CD4-positive, CD25-positive, alpha-beta regulatory T cell (primary cell): ENCODE data around the gene LEKR1. TPM values are rescaled to one million over a fixed set of nuclear protein-coding genes. Genes with fewer than 3 reads are reported as not detected.

ENCODE experiments used
- ATAC-seq, 2 donors: fragments of 150-1000 bp; cut with Tn5 transposase; one replicate each; pipeline ENCODE4 v1.10.0; 2021; ENCODE audit warnings: low read depth in 2 of 2, moderate number of reproducible peaks in 2 of 2, moderate library complexity in 1 of 2
- DNase-seq, 3 donors: peaks; one replicate each; pipeline versions ENCODE4 v3.0.0 to v3.0.0-alpha.2; 2012 to 2022; ENCODE audit warnings: mixed read lengths in 1 of 3
- H3K27ac ChIP-seq: one replicate; pipeline ENCODE4 v1.7.0; 2013; ENCODE audit warnings: mild to moderate bottlenecking, low read length; ENCODE audit not compliant: insufficient read depth, poor library complexity, severe bottlenecking
- H3K27me3 ChIP-seq: one replicate; pipeline ENCODE4 v1.7.0; 2013; ENCODE audit warnings: low read length; ENCODE audit not compliant: control insufficient read depth, insufficient read depth
- H3K36me3 ChIP-seq: one replicate; pipeline ENCODE4 v1.7.0; 2013; ENCODE audit warnings: mild to moderate bottlenecking, low read length, moderate library complexity; ENCODE audit not compliant: control insufficient read depth, insufficient read depth
- H3K4me1 ChIP-seq: 2 replicates; pipeline ENCODE4 v1.7.0; 2013; ENCODE audit warnings: mild to moderate bottlenecking, low read length; ENCODE audit not compliant: insufficient read depth, control insufficient read depth, poor library complexity, severe bottlenecking
- H3K4me3 ChIP-seq: one replicate; pipeline ENCODE4 v1.7.0; 2013; ENCODE audit warnings: low read depth, mild to moderate bottlenecking, low read length, moderate library complexity
- H3K9me3 ChIP-seq, 2 experiments: 1 replicate in 1 of 2; 2 replicates in 1 of 2; pipeline ENCODE4 v1.7.0; 2013; ENCODE audit warnings: low read length in 2 of 2, mild to moderate bottlenecking in 1 of 2, moderate library complexity in 1 of 2; ENCODE audit not compliant: control insufficient read depth in 2 of 2
- H3K27ac Mint-ChIP-seq, 3 donors: one replicate each; pipeline ENCODE4 v1.8.0; 2020 to 2022; ENCODE audit warnings: mild to moderate bottlenecking in 3 of 3, mixed read lengths in 3 of 3, moderate library complexity in 2 of 3
- H3K27me3 Mint-ChIP-seq: one replicate; pipeline ENCODE4 v1.8.0; 2022; ENCODE audit warnings: mild to moderate bottlenecking, mixed read lengths
- H3K36me3 Mint-ChIP-seq: one replicate; pipeline ENCODE4 v1.8.0; 2020; ENCODE audit warnings: mixed read lengths
- H3K4me1 Mint-ChIP-seq, 4 donors: one replicate each; pipeline ENCODE4 v1.8.0; 2020 to 2022; ENCODE audit warnings: mixed read lengths in 4 of 4, mild to moderate bottlenecking in 1 of 4
- H3K4me3 Mint-ChIP-seq, 4 donors: one replicate each; pipeline ENCODE4 v1.8.0; 2020 to 2022; ENCODE audit warnings: mild to moderate bottlenecking in 4 of 4, mixed read lengths in 4 of 4, moderate library complexity in 3 of 4
- H3K9me3 Mint-ChIP-seq, 7 donors: one replicate each; pipeline ENCODE4 v1.8.0; 2020 to 2022; ENCODE audit warnings: mixed read lengths in 7 of 7, mild to moderate bottlenecking in 3 of 7, moderate library complexity in 2 of 7
- polyA plus RNA-seq, 4 donors: library from polyadenylated mRNA; unstranded; fragments of 300-500 nt; fragmentation: Illumina TruSeq; gene quantifications; one replicate each; pipeline ENCODE4 v1.2.3, GENCODE V29; 2021
- total RNA-seq: library from RNA; stranded (reverse); gene quantifications from one replicate; pipeline ENCODE4 v1.2.3, GENCODE V29; 2022

Gene LEKR1
- total and polyA plus RNA-seq, 5 donors from 2014 or later = 0.44 to 2.4 (median 0.99) TPM

DNA sequence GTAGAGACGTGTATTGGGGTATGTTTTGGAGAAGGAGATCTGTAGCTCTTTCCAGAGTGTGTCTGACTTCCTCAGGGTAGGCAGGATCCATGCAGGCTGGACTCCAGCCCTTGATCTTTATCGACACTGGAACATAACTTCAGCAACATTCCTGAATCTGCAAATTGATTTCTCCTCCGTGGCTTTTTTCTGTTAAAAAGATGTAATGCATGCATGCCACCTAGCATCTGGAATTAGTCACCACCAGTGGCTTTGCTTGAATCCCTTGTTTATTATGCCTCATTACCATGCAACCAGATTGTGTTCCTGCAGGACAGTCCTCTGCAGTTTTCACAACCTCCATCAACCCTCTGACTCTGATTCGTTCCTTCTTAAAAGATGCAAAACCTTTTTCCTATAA, 247.7 kb downstream of the LEKR1 start:
- H3K4me3 Mint-ChIP-seq = no peak overlapping the region

DNA sequence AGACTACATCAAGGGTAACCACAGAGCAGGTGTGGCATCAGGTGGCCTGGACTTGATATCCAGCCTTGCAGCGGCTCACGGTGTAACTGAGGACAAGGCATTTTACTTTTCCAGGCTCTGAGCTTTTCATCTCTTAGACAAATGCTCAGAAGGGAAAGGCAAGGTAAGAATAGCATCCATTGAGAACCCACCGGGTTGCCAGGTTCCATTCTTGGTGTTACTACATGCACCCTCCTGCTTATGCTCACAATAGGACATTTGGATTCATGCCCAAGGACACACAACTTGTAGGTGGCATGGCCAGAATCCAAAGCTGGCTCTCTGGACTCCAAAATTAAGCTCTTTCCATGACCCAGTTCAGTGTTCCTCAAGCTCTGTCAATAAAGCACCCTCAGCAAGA, 248.3 kb downstream of the LEKR1 start:
- Histone ChIP-seq H3K36me3 (no peaks in the 10 kb centered on the region), H3K27me3 (no peaks in the 10 kb centered on the region)

More for the DNA sequence above, 247.7 kb downstream of the LEKR1 start:
- DNase-seq (no peak), ATAC-seq (no peak)
- peaks cover 4% of the 10 kb centered on the region for H3K27me3 Mint-ChIP-seq
- no peaks in the 10 kb centered on the region for H3K36me3 Mint-ChIP-seq
- peaks cover 0 to 14% (median 1%) of the 10 kb centered on the region in 4 donors for H3K4me1 Mint-ChIP-seq
- H3K27me3 ChIP-seq = no peaks in the 10 kb centered on the region
- no peaks in the 10 kb centered on the region for H3K4me1 ChIP-seq
- H3K4me3 ChIP-seq = no peak overlapping the region
- H3K27ac ChIP-seq = no peak overlapping the region
- H3K9me3 ChIP-seq = no peaks in the 10 kb centered on the region
- H3K27ac Mint-ChIP-seq = no peak overlapping the region
- no peaks in the 10 kb centered on the region for H3K36me3 ChIP-seq
- H3K9me3 Mint-ChIP-seq = peaks cover 0 to 1% (median 0%) of the 10 kb centered on the region in 7 donors

DNA sequence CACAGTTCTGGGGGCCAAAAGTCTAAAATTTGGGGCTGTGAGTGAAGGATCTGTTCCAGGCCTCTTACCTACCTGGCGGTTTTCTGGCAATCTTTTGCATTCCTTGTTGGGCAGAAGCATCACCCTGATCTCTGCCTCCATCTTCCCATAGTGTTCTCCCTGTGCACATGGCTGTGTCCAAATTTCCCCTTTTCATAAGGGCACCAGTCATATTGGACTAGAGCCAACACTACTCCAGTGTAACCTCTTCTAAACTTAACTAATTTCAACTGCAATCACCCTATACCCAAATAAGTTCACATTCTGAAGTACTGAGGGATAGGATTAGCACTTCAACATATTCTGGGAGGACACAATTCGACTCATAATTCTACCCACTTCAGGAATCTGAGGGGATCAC, 248.8 kb downstream of the LEKR1 start:
- H3K9me3 Mint-ChIP-seq = peaks cover 0 to 1% (median 0%) of the 10 kb centered on the region in 7 donors
- H3K9me3 ChIP-seq = no peaks in the 10 kb centered on the region
- H3K4me3 Mint-ChIP-seq = no peak overlapping the region
- H3K27ac Mint-ChIP-seq = no peak overlapping the region
- H3K4me1 ChIP-seq = no peaks in the 10 kb centered on the region
- H3K27me3 ChIP-seq = no peaks in the 10 kb centered on the region
- peaks cover 0 to 14% (median 1%) of the 10 kb centered on the region in 4 donors for H3K4me1 Mint-ChIP-seq
- no peak overlapping the region for H3K27ac ChIP-seq
- H3K27me3 Mint-ChIP-seq = peaks cover 4% of the 10 kb centered on the region
- no peak for ATAC-seq
- no peaks in the 10 kb centered on the region for H3K36me3 Mint-ChIP-seq
- DNase-seq = no peak
- H3K36me3 ChIP-seq = no peaks in the 10 kb centered on the region
- H3K4me3 ChIP-seq = no peak overlapping the region

More for the DNA sequence above, 248.3 kb downstream of the LEKR1 start:
- DNase-seq = no peak
- no peak for ATAC-seq
- Histone ChIP-seq H3K27ac (no peak overlapping the region), H3K9me3 (no peaks in the 10 kb centered on the region), H3K4me1 (no peaks in the 10 kb centered on the region), H3K4me3 (no peak overlapping the region)
- Mint-ChIP-seq H3K4me1 (peaks cover 0 to 14% (median 1%) of the 10 kb centered on the region in 4 donors), H3K27ac (no peak overlapping the region), H3K4me3 (no peak overlapping the region), H3K27me3 (peaks cover 4% of the 10 kb centered on the region), H3K36me3 (no peaks in the 10 kb centered on the region), H3K9me3 (peaks cover 0 to 1% (median 0%) of the 10 kb centered on the region in 7 donors)

DNA sequence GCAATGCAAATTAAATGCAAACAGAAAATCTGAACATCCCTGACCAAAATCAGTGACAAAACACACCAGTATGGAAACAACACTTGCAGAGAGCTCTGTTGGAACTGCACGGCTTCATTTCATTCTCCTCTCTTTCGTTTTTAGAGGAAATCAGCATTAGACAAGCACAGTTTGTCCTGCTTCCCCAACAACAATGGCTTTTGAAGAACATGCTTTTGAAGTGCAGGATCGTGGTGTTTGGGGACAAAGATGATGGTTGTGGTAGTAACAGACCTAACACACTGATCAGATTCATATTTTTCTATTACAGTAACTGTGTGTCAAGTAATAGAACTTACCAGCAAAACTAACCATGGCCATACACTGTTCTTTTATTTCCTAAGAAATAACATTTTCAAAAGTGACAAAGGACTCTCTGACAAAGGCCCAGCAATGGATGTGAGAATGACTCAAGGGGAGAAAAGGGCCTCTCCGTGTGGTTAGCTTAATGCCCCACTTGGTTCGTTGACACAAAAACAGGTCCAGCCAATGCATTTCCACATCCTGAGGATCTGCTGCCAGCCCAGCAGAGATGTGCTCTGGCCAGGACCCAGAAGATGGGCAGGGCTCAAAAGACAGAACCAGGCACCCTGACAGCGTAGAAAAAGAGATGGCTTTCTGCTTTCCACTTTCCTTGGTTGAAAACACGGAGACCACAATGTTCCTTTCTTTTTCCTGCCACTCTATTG, 249.7 kb downstream of the LEKR1 start:
- Histone ChIP-seq H3K4me3 (no peak overlapping the region), H3K36me3 (no peaks in the 10 kb centered on the region), H3K4me1 (no peaks in the 10 kb centered on the region), H3K27me3 (no peaks in the 10 kb centered on the region), H3K9me3 (no peaks in the 10 kb centered on the region), H3K27ac (no peak overlapping the region)
- Mint-ChIP-seq H3K36me3 (no peaks in the 10 kb centered on the region), H3K4me1 (peaks cover 0 to 17% (median 1%) of the 10 kb centered on the region in 4 donors), H3K9me3 (peaks cover 0 to 1% (median 0%) of the 10 kb centered on the region in 7 donors), H3K27ac (no peak overlapping the region), H3K4me3 (no peak overlapping the region), H3K27me3 (peaks cover 4% of the 10 kb centered on the region)
- DNase-seq (peak in 1 of 3 donors; percentile 36), ATAC-seq (no peak)

DNA sequence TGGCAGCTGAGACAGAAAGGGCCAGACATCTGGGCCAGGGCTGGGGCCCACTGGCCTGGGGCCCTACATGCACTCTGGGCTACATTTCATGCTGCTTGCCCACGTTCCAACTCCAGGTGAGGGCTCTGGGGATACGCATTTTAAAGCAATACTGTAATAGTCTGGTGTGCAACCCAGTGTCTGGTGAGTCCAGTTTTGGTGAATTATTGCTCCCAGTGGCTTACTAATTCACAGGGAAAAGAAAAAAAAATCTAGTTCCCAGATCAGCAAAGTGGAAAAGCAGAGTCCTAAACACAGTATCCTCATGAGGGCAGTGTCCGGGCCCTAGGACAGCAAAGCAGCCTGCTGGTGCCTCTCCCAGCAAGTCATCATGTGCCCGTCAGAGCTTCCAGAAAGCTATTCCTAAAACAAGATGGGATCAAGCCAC, 251.4 kb downstream of the LEKR1 start:
- H3K36me3 ChIP-seq = no peaks in the 10 kb centered on the region
- H3K27ac Mint-ChIP-seq = no peak overlapping the region
- H3K9me3 ChIP-seq = no peaks in the 10 kb centered on the region
- no peak overlapping the region for H3K4me3 Mint-ChIP-seq
- no peak for DNase-seq
- peaks cover 10% of the 10 kb centered on the region for H3K4me1 ChIP-seq
- ATAC-seq = no peak
- H3K27me3 ChIP-seq = no peaks in the 10 kb centered on the region
- H3K4me1 Mint-ChIP-seq = peaks cover 6 to 30% (median 9%) of the 10 kb centered on the region in 4 donors
- H3K36me3 Mint-ChIP-seq = no peaks in the 10 kb centered on the region
- H3K9me3 Mint-ChIP-seq = no peaks in the 10 kb centered on the region
- no peak overlapping the region for H3K4me3 ChIP-seq
- H3K27ac ChIP-seq = no peak overlapping the region
- no peaks in the 10 kb centered on the region for H3K27me3 Mint-ChIP-seq

DNA sequence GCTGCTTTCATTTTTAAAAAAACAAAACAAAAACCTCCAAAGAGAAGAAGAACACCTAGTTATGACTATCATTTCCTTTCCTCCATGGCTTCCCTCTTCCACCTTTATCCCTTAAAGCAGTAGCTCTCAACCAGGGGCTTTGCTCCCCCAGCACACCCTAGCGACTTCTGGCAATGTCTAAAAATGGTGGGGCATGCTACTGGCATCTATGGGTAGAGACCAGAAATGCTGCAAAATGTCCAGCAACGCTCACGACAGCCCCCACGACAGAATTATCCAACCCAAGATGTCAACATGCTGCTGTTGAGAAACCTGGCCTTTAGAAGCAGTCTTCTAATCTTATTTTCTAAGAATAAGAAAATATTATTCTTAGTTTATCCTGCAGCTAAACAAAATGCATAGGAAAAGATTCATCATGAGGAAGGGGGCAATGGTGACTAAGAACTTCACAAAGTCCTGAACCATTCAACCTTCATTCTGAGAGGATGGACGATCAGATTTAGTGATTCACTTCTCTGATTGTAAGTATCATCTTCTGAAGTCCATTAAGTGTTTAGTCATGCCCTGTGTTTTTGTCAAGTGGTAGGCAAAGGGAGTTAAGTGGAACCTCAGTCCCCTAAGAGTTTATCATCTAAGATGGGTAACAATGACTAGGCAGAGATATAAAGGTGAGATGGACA, 252.1 kb downstream of the LEKR1 start:
- Histone ChIP-seq H3K4me1 (peaks cover 10% of the 10 kb centered on the region), H3K27me3 (no peaks in the 10 kb centered on the region), H3K27ac (no peak overlapping the region), H3K36me3 (no peaks in the 10 kb centered on the region), H3K4me3 (no peak overlapping the region), H3K9me3 (no peaks in the 10 kb centered on the region)
- Mint-ChIP-seq H3K36me3 (no peaks in the 10 kb centered on the region), H3K4me1 (peaks cover 6 to 30% (median 9%) of the 10 kb centered on the region in 4 donors), H3K27me3 (no peaks in the 10 kb centered on the region), H3K27ac (no peak overlapping the region), H3K4me3 (no peak overlapping the region), H3K9me3 (no peaks in the 10 kb centered on the region)
- DNase-seq = no peak
- ATAC-seq = no peak

DNA sequence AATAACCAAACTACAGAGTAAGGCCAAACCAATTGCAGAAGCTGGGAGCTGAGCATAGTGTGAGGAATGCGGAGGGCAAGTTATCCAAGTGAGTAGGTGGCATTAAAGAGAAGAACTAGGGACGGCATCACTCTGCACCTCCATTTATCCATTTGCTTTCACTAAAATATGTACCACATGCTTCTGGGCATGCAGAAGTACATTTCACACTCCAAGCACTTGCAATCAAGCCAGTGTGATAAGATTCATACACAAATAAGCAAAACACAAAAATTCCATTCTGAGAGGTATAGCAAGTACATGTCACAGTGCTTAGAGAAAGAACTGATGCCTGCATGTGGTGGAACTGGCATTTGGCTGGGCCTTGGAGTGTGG, 252.6 kb downstream of the LEKR1 start:
- Mint-ChIP-seq H3K4me3 (no peak overlapping the region), H3K36me3 (no peaks in the 10 kb centered on the region), H3K27me3 (no peaks in the 10 kb centered on the region), H3K4me1 (peaks cover 6 to 30% (median 9%) of the 10 kb centered on the region in 4 donors), H3K27ac (peak overlapping the region in 1 of 3 donors; percentile 23), H3K9me3 (no peaks in the 10 kb centered on the region)
- H3K36me3 ChIP-seq = no peaks in the 10 kb centered on the region
- peaks cover 10% of the 10 kb centered on the region for H3K4me1 ChIP-seq
- ATAC-seq (no peak), DNase-seq (no peak)
- no peak overlapping the region for H3K4me3 ChIP-seq
- no peaks in the 10 kb centered on the region for H3K9me3 ChIP-seq
- no peaks in the 10 kb centered on the region for H3K27me3 ChIP-seq
- H3K27ac ChIP-seq = no peak overlapping the region
